ENCODE measurements around the gene KERA.

The KERA gene

GRCh38 chr12:91007531-91008290 lies 50.1 kb downstream of the KERA start:
- no peak for DNase-seq

- DNase-seq: no peak
Observed at GRCh38 chr12:91004872-91005271, 53.0 kb downstream of the KERA start, which contains the start of gene EPYC. EPYC (minus strand) TSS chr12:91004972; CDS start chr12:91002565, 2,407 bp downstream.

GRCh38 chr12:91003737-91004136 lies 54.1 kb downstream of the KERA start:
- no peak for DNase-seq

GRCh38 chr12:91001306-91001705 lies 56.5 kb downstream of the KERA start:
- DNase-seq: no peak

Measured in NCI-H446 (cell line).